Hepatocyte (in vitro differentiated cells): ENCODE data around the gene KCNQ5. TPM values are rescaled to one million over a fixed set of nuclear protein-coding genes. Genes with fewer than 3 reads are reported as not detected.

ENCODE experiments used
- DNase-seq: peaks from one replicate; pipeline ENCODE4 v3.0.0-alpha.2; 2016; ENCODE audit warnings: low spot score
- H2AFZ ChIP-seq: fragments of 200-600 bp; sonication (generic); 2 replicates; pipeline ENCODE4 v1.6.0; 2016; ENCODE audit warnings: antibody characterized with exemption, mild to moderate bottlenecking
- H3K27ac ChIP-seq: fragments of 200-600 bp; sonication (generic); 2 replicates; pipeline ENCODE4 v1.5.1; 2016; ENCODE audit warnings: mild to moderate bottlenecking
- H3K27me3 ChIP-seq: fragments of 200-600 bp; sonication (generic); 2 replicates; pipeline ENCODE4 v1.6.1; 2016
- H3K36me3 ChIP-seq: fragments of 200-600 bp; sonication (generic); replicated peaks from 2 replicates; pipeline ENCODE4 v1.5.1; 2016; ENCODE audit warnings: low read depth; ENCODE audit not compliant: insufficient read depth
- H3K4me1 ChIP-seq: fragments of 200-600 bp; sonication (generic); 2 replicates; pipeline ENCODE4 v1.5.1; 2016; ENCODE audit warnings: mild to moderate bottlenecking, moderate library complexity; ENCODE audit not compliant: insufficient read depth
- H3K4me2 ChIP-seq: fragments of 200-600 bp; sonication (generic); 2 replicates; pipeline ENCODE4 v1.6.0; 2016
- H3K4me3 ChIP-seq: fragments of 200-600 bp; sonication (generic); 2 replicates; pipeline ENCODE4 v1.5.1; 2016; ENCODE audit warnings: mild to moderate bottlenecking
- H3K79me2 ChIP-seq: fragments of 200-600 bp; sonication (generic); 2 replicates; pipeline ENCODE4 v1.6.0; 2017; ENCODE audit warnings: mild to moderate bottlenecking
- H3K9me2 ChIP-seq: fragments of 200-600 bp; sonication (generic); replicated peaks from 2 replicates; pipeline ENCODE4 v1.6.0; 2017; ENCODE audit warnings: mild to moderate bottlenecking; ENCODE audit not compliant: insufficient read depth
- H3K9me3 ChIP-seq: fragments of 200-600 bp; sonication (generic); 2 replicates; pipeline ENCODE4 v1.5.1; 2016; ENCODE audit warnings: low read depth, mild to moderate bottlenecking
- H4K20me1 ChIP-seq: fragments of 200-600 bp; sonication (generic); 2 replicates; pipeline ENCODE4 v1.6.0; 2016; ENCODE audit warnings: mild to moderate bottlenecking; ENCODE audit not compliant: insufficient read depth, poor library complexity, severe bottlenecking
- CTCF ChIP-seq: fragments of 200-600 bp; sonication (generic); IDR thresholded peaks from 2 replicates; pipeline ENCODE4 v1.5.1; 2016; ENCODE audit warnings: antibody characterized with exemption, mild to moderate bottlenecking; ENCODE audit not compliant: poor library complexity
- EZH2 ChIP-seq: fragments of 200-600 bp; sonication (generic); IDR thresholded peaks from 2 replicates; pipeline ENCODE4 v1.6.1; 2016; ENCODE audit warnings: antibody characterized with exemption, mild to moderate bottlenecking, borderline replicate concordance
- EZH2phosphoT487 ChIP-seq: fragments of 200-600 bp; sonication (generic); IDR thresholded peaks from one replicate; pipeline ENCODE4 v1.6.1; 2018; ENCODE audit warnings: antibody characterized with exemption, mild to moderate bottlenecking, low read depth, moderate library complexity; ENCODE audit not compliant: unreplicated experiment, severe bottlenecking
- WGBS: methylation state at CpG from one replicate; pipeline ENCODE4 v1.1.6; 2016; ENCODE audit warnings: low lambda C conversion rate; ENCODE audit errors: missing lambda C conversion rate; 5-methylcytosine and 5-hydroxymethylcytosine counted together
- polyA plus RNA-seq: library from polyadenylated mRNA; unstranded; fragments of >200 nt; fragmentation: Nextera tagmentation; extraction: Ambion mirVana; gene quantifications from 2 replicates; pipeline ENCODE4 v1.2.1, GENCODE V29; 2016
- total RNA-seq: library from RNA; depleted of rRNA; stranded (reverse); fragments of >200 nt; gene quantifications from 2 replicates; pipeline ENCODE4 v1.2.3, GENCODE V29; 2014

KCNQ5 gene
- total and polyA plus RNA-seq, 2 experiments from 2014 or later: 1.6 to 2.0 TPM

GRCh38 chr6:73144516-73144915 is 522.7 kb downstream of the KCNQ5 start:
- Histone ChIP-seq H3K4me2 (no peak overlapping the region), H3K4me1 (no peaks in the 10 kb centered on the region), H3K4me3 (no peak overlapping the region), H3K9me2 (no peaks in the 10 kb centered on the region), H3K79me2 (no peaks in the 10 kb centered on the region), H3K9me3 (no peaks in the 10 kb centered on the region), H3K27me3 (no peaks in the 10 kb centered on the region), H3K27ac (no peak overlapping the region), H2AFZ (no peak overlapping the region), H4K20me1 (no peaks in the 10 kb centered on the region), H3K36me3 (no peaks in the 10 kb centered on the region)
- DNase-seq: no peak
- TF ChIP-seq EZH2 (no peak), EZH2phosphoT487 (no peak), CTCF (no peak)

GRCh38 chr6:73145690-73146089 is 523.8 kb downstream of the KCNQ5 start:
- H3K36me3 ChIP-seq: no peaks in the 10 kb centered on the region
- H3K4me3 ChIP-seq: no peak overlapping the region
- 95% methylated on average over 6 of the region's 6 CpGs for WGBS

GRCh38 chr6:73151732-73152131 is 529.9 kb downstream of the KCNQ5 start:
- Histone ChIP-seq H3K9me2 (no peaks in the 10 kb centered on the region), H3K27me3 (no peaks in the 10 kb centered on the region), H3K4me1 (no peaks in the 10 kb centered on the region), H2AFZ (no peak overlapping the region), H3K27ac (no peak overlapping the region), H3K4me2 (no peak overlapping the region), H3K36me3 (no peaks in the 10 kb centered on the region), H3K79me2 (no peaks in the 10 kb centered on the region), H3K9me3 (no peaks in the 10 kb centered on the region), H4K20me1 (no peaks in the 10 kb centered on the region), H3K4me3 (no peak overlapping the region)
- WGBS: 74% methylated on average over 3 of the region's 3 CpGs
- DNase-seq: no peak
- TF ChIP-seq CTCF (no peak), EZH2phosphoT487 (no peak), EZH2 (no peak)

More at GRCh38 chr6:73145690-73146089, 523.8 kb downstream of the KCNQ5 start:
- H3K9me3 ChIP-seq: no peaks in the 10 kb centered on the region
- H3K4me2 ChIP-seq: no peak overlapping the region
- H3K9me2 ChIP-seq: no peaks in the 10 kb centered on the region
- TF ChIP-seq EZH2 (no peak), CTCF (no peak), EZH2phosphoT487 (no peak)
- H3K27me3 ChIP-seq: no peaks in the 10 kb centered on the region
- no peak overlapping the region for H2AFZ ChIP-seq
- H3K27ac ChIP-seq: no peak overlapping the region
- no peak for DNase-seq
- H3K79me2 ChIP-seq: no peaks in the 10 kb centered on the region
- no peaks in the 10 kb centered on the region for H4K20me1 ChIP-seq
- no peaks in the 10 kb centered on the region for H3K4me1 ChIP-seq

- no peak overlapping the region for H3K4me3 ChIP-seq
- no peaks in the 10 kb centered on the region for H3K79me2 ChIP-seq
- DNase-seq: no peak
- no peaks in the 10 kb centered on the region for H3K9me2 ChIP-seq
- H3K36me3 ChIP-seq: no peaks in the 10 kb centered on the region
- no peak overlapping the region for H2AFZ ChIP-seq
- 95% methylated on average over 2 of the region's 2 CpGs for WGBS
- no peaks in the 10 kb centered on the region for H3K27me3 ChIP-seq
- H3K27ac ChIP-seq: no peak overlapping the region
- H3K4me1 ChIP-seq: no peaks in the 10 kb centered on the region
- H4K20me1 ChIP-seq: no peaks in the 10 kb centered on the region
- no peak overlapping the region for H3K4me2 ChIP-seq
- no peak for TF ChIP-seq EZH2phosphoT487
- TF ChIP-seq CTCF: no peak
- TF ChIP-seq EZH2: no peak
- no peaks in the 10 kb centered on the region for H3K9me3 ChIP-seq
These were observed 530.7 kb downstream of the KCNQ5 start for GRCh38 chr6:73152556-73152955.
